Activated CD8-positive, alpha-beta T cell treated with anti-CD3 and anti-CD28 coated beads for 36 hours (primary cell): Measurements from ENCODE around the gene TBC1D22A. TPM values are rescaled to one million over a fixed set of nuclear protein-coding genes. Genes with fewer than 3 reads are reported as not detected.
A peak's percentile ranks its signal among the peaks of the same experiment; 100 is the strongest.

Experiments used
- ATAC-seq: fragments of 200-7000 bp; cut with Tn5 transposase; one replicate; pipeline ENCODE4 v1.10.0; 2021; ENCODE audit warnings: mild to moderate bottlenecking, moderate library complexity
- CTCF ChIA-PET: fragments of 350-600 bp; sonication (Branson Sonifier 250); formaldehyde crosslinking; loops from one replicate; lab custom pipeline; 2021; ENCODE audit warnings: antibody characterized with exemption; lab: Charles Lee
- POLR2A ChIA-PET: fragments of 350-600 bp; sonication (Branson Sonifier 250); formaldehyde crosslinking; loops from one replicate; lab custom pipeline; 2021; ENCODE audit warnings: antibody characterized with exemption; lab: Charles Lee
- DNase-seq: peaks from one replicate; pipeline ENCODE4 v3.0.0-alpha.2; 2020
- H3K27ac Mint-ChIP-seq: one replicate; pipeline ENCODE4 v1.8.0; 2021; ENCODE audit warnings: mild to moderate bottlenecking, mixed read lengths
- H3K27me3 Mint-ChIP-seq: one replicate; pipeline ENCODE4 v1.8.0; 2021; ENCODE audit warnings: mixed read lengths
- H3K36me3 Mint-ChIP-seq: one replicate; pipeline ENCODE4 v1.8.0; 2021; ENCODE audit warnings: low read depth, mixed read lengths
- H3K4me1 Mint-ChIP-seq: one replicate; pipeline ENCODE4 v1.8.0; 2021; ENCODE audit warnings: low read depth, mixed read lengths
- H3K4me3 Mint-ChIP-seq: one replicate; pipeline ENCODE4 v1.8.0; 2021; ENCODE audit warnings: mild to moderate bottlenecking, moderate library complexity, mixed read lengths
- H3K9me3 Mint-ChIP-seq: one replicate; pipeline ENCODE4 v1.8.0; 2021; ENCODE audit warnings: mixed read lengths
- CTCF ChIP-seq: fragments of 200-600 bp; IDR thresholded peaks from one replicate; pipeline ENCODE4 v1.8.0; 2022; ENCODE audit warnings: antibody characterized with exemption, mild to moderate bottlenecking
- intact Hi-C: fragments of 100-400 bp; cut with micrococcal nuclease; formaldehyde crosslinking; loops from one replicate; pipeline ENCODE4 v1.10.0; 2022
- total RNA-seq, 2 experiments: library from RNA; stranded (reverse); gene quantifications; one replicate each; pipeline ENCODE4 v1.2.3, GENCODE V29; 2021

TBC1D22A gene
- total RNA-seq, 2 experiments from 2014 or later: 41.0 to 42.8 TPM

- intact Hi-C loops: no loop called here
- ChIA-PET POLR2A (interaction anchor here (0.6 kb wide), 1 partner anchor 695 kb away, joined by 4 read pairs; no protein-coding TSS in a partner anchor), CTCF (no interaction called here)
- Mint-ChIP-seq H3K9me3 (no peaks in the 10 kb centered on the region), H3K36me3 (peaks cover 5% of the 10 kb centered on the region), H3K4me1 (peaks cover 3% of the 10 kb centered on the region), H3K27me3 (no peaks in the 10 kb centered on the region), H3K27ac (peak overlapping the region; percentile 71), H3K4me3 (peak overlapping the region; percentile 15)
- ATAC-seq: peak; percentile 47
- TF ChIP-seq CTCF: no peak
- peak; percentile 24 for DNase-seq
Measured at GRCh38 chr22:47129902-47130635, 367.6 kb downstream of the TBC1D22A start.

GRCh38 chr22:47130883-47131631 is 368.6 kb downstream of the TBC1D22A start:
- peaks cover 3% of the 10 kb centered on the region for H3K4me1 Mint-ChIP-seq
- no peaks in the 10 kb centered on the region for H3K9me3 Mint-ChIP-seq
- H3K4me3 Mint-ChIP-seq: no peak overlapping the region
- peaks cover 5% of the 10 kb centered on the region for H3K36me3 Mint-ChIP-seq
- H3K27me3 Mint-ChIP-seq: no peaks in the 10 kb centered on the region
- no peak for DNase-seq
- ChIA-PET CTCF (no interaction called here), POLR2A (no interaction called here)
- intact Hi-C loops: no loop called here
- TF ChIP-seq CTCF: no peak
- H3K27ac Mint-ChIP-seq: no peak overlapping the region
- ATAC-seq: no peak

GRCh38 chr22:47131632-47132427 is 369.4 kb downstream of the TBC1D22A start:
- no peak for DNase-seq
- Mint-ChIP-seq H3K9me3 (no peaks in the 10 kb centered on the region), H3K4me1 (peaks cover under 1% of the 10 kb centered on the region), H3K27ac (no peak overlapping the region), H3K27me3 (no peaks in the 10 kb centered on the region), H3K4me3 (no peak overlapping the region), H3K36me3 (peaks cover 5% of the 10 kb centered on the region)
- ChIA-PET POLR2A (no interaction called here), CTCF (no interaction called here)
- TF ChIP-seq CTCF: no peak
- intact Hi-C loops: no loop called here
- ATAC-seq: no peak

GRCh38 chr22:47132428-47132825 is 370.0 kb downstream of the TBC1D22A start:
- ChIA-PET POLR2A (no interaction called here), CTCF (no interaction called here)
- Mint-ChIP-seq H3K27ac (no peak overlapping the region), H3K4me3 (no peak overlapping the region), H3K27me3 (no peaks in the 10 kb centered on the region), H3K4me1 (no peaks in the 10 kb centered on the region), H3K36me3 (peaks cover 5% of the 10 kb centered on the region), H3K9me3 (no peaks in the 10 kb centered on the region)
- no peak for DNase-seq
- intact Hi-C loops: no loop called here
- ATAC-seq: no peak
- TF ChIP-seq CTCF: no peak
